H1 (cell line): Measurements from ENCODE around the gene BCAS2. TPM values are rescaled to one million over a fixed set of nuclear protein-coding genes. Genes with fewer than 3 reads are reported as not detected.

Source experiments
- CBX8 ChIP-seq: fragments of 300-800, 300-1000 bp; sonication (generic); IDR thresholded peaks from 2 replicates; pipeline ENCODE4 v1.7.1; 2016; ENCODE audit warnings: low read depth, low read length, borderline replicate concordance
- EZH2 ChIP-seq: fragments of 200-600 bp; sonication (generic); IDR thresholded peaks from 2 replicates; pipeline ENCODE4 v1.7.1; 2012; ENCODE audit warnings: low read depth, mild to moderate bottlenecking, moderate library complexity, low read length, inconsistent platforms; ENCODE audit not compliant: severe bottlenecking
- GTF2F1 ChIP-seq: IDR thresholded peaks from 2 replicates; pipeline ENCODE4 v1.6.1; 2012; ENCODE audit warnings: low read depth, low read length, improper control_type of control experiment, borderline replicate concordance
- NRF1 ChIP-seq: IDR thresholded peaks from 2 replicates; pipeline ENCODE4 v1.6.1; 2011; ENCODE audit warnings: mild to moderate bottlenecking, low read depth, low read length, improper control_type of control experiment
- SP4 ChIP-seq: IDR thresholded peaks from 2 replicates; pipeline ENCODE4 v1.6.1; 2012; ENCODE audit warnings: low read length, inconsistent platforms
- TAF1 ChIP-seq: IDR thresholded peaks from 2 replicates; pipeline ENCODE4 v1.6.1; 2011; ENCODE audit warnings: mild to moderate bottlenecking, low read depth, low read length
- polyA plus RNA-seq, 7 experiments: library from polyadenylated mRNA; depleted of rRNA in 3 of 7; stranded (reverse) in 5 of 7; unstranded in 2 of 7; fragments of >200 nt in 5 of 7; fragments of 200-250 nt in 2 of 7; gene quantifications; 1 replicate in 5 of 7; 2 replicates in 1 of 7; 4 replicates in 1 of 7; pipeline versions ENCODE4 v1.2.1 to v1.2.3, GENCODE V29; 2011 to 2013; ENCODE audit warnings: missing spikeins in 2 of 7, mixed read lengths in 2 of 7
- total RNA-seq: library from RNA; stranded (reverse); fragmentation: NEBNext Ultra II Directional; extraction: Animal tissue kit (Norgen Biotek cat#: 25700); gene quantifications from 2 replicates; pipeline ENCODE4 v1.2.1, GENCODE V29; 2021

BCAS2 gene
- total and polyA plus RNA-seq, 2 of the 8 experiments (the other 6 are each of a cell fraction or from before 2014, with no cell fraction given), result 18.0 to 52.2 TPM

- TF ChIP-seq SP4 (no peak), EZH2 (no peak), NRF1 (no peak), TAF1 (no peak), GTF2F1 (no peak), CBX8 (no peak)
These were observed 41.1 kb downstream of the BCAS2 start (continued) for GRCh38 chr1:114540272-114540671.
